Urinary bladder (tissue), 4 donors: Measurements from ENCODE around the gene SPAAR. TPM values are rescaled to one million over a fixed set of nuclear protein-coding genes. Genes with fewer than 3 reads are reported as not detected.

ENCODE experiments used
- DNase-seq: peaks from one replicate; pipeline ENCODE4 v3.0.0-alpha.2; 2015; ENCODE audit errors: extremely low spot score
- H3K27ac ChIP-seq: one replicate; pipeline ENCODE4 v1.5.1; 2013; ENCODE audit warnings: low read depth, mild to moderate bottlenecking, moderate library complexity
- H3K36me3 ChIP-seq: one replicate; pipeline ENCODE4 v1.6.1; 2013; ENCODE audit warnings: mild to moderate bottlenecking, moderate library complexity; ENCODE audit not compliant: insufficient read depth
- H3K4me1 ChIP-seq: one replicate; pipeline ENCODE4 v1.6.1; 2013; ENCODE audit warnings: mild to moderate bottlenecking, moderate library complexity; ENCODE audit not compliant: insufficient read depth
- H3K4me3 ChIP-seq: one replicate; pipeline ENCODE4 v1.5.1; 2013; ENCODE audit warnings: low read depth, low read length
- WGBS: extraction: QIAGEN DNeasy Blood & Tissue Kit; methylation state at CpG from one replicate; pipeline ENCODE4 v1.1.7; 2013; 5-methylcytosine and 5-hydroxymethylcytosine counted together
- polyA plus RNA-seq: library from polyadenylated mRNA; stranded (reverse); fragments of 200-250 nt; gene quantifications from one replicate; pipeline ENCODE4 v1.2.3, GENCODE V29; 2013
- total RNA-seq: library from RNA; depleted of rRNA; stranded (reverse); fragments of >200 nt; gene quantifications from one replicate; pipeline ENCODE4 v1.2.3, GENCODE V29; 2014
- donor health status: healthy with polysubstance abuse.
- donor health status: healthy.

The SPAAR gene
- total and polyA plus RNA-seq, 2 donors, result 1.4 TPM; not detected in 1

GRCh38 chr9:35956651-35957050 lies 47.4 kb downstream of the SPAAR start:
- Histone ChIP-seq H3K4me3 (no peak overlapping the region), H3K27ac (no peak overlapping the region), H3K36me3 (no peaks in the 10 kb centered on the region), H3K4me1 (no peaks in the 10 kb centered on the region)
- WGBS, result 72% methylated on average over 5 of the region's 5 CpGs
- no peak for DNase-seq

- H3K4me3 ChIP-seq, result no peak within 1 kb of the TSS
- H3K4me1 ChIP-seq, result no peaks in the 10 kb centered on the region
- H3K27ac ChIP-seq, result no peak within 1 kb of the TSS
- WGBS, result 85% methylated on average over 5 of the region's 5 CpGs
- no peak for DNase-seq
- no peaks in the 10 kb centered on the region for H3K36me3 ChIP-seq
These were observed 49.0 kb downstream of the SPAAR start, which contains the start of gene OR2S2 for GRCh38 chr9:35958104-35958837. TSS of gene OR2S2 (minus strand) at chr9:35958154. CDS start at chr9:35958098, 56 bp downstream.

- no peaks in the 10 kb centered on the region for H3K36me3 ChIP-seq
- H3K4me3 ChIP-seq, result no peak overlapping the region
- no peak for DNase-seq
- H3K27ac ChIP-seq, result no peak overlapping the region
- H3K4me1 ChIP-seq, result no peaks in the 10 kb centered on the region
- WGBS, result 72% methylated on average over 3 of the region's 3 CpGs
These were observed 50.9 kb downstream of the SPAAR start for GRCh38 chr9:35960039-35960655.

Other genes with a start within 250 kb of the SPAAR start
- gene ARHGEF39, start 244.3 kb upstream of the SPAAR start, total RNA-seq, result 4.7 TPM
- gene ARHGEF39, start 244.3 kb upstream of the SPAAR start, polyA plus RNA-seq, result 1.1 TPM
- 0.37 TPM for gene CA9, start 235.6 kb upstream of the SPAAR start, total RNA-seq
- gene CA9, start 235.6 kb upstream of the SPAAR start, polyA plus RNA-seq, result 1.8 TPM
- 907 TPM for gene TPM2, start 219.6 kb upstream of the SPAAR start, total RNA-seq
- 7,869 TPM for gene TPM2, start 219.6 kb upstream of the SPAAR start, polyA plus RNA-seq
- gene TLN1, start 177.3 kb upstream of the SPAAR start, total RNA-seq, result 154 TPM
- 533 TPM for gene TLN1, start 177.3 kb upstream of the SPAAR start, polyA plus RNA-seq
- gene CREB3, start 176.8 kb upstream of the SPAAR start, total RNA-seq, result 28.2 TPM
- gene CREB3, start 176.8 kb upstream of the SPAAR start, polyA plus RNA-seq, result 50.0 TPM
- gene GBA2, start 160.3 kb upstream of the SPAAR start, total RNA-seq, result 36.0 TPM
- gene GBA2, start 160.3 kb upstream of the SPAAR start, polyA plus RNA-seq, result 51.4 TPM
- 12.1 TPM for gene RGP1, start 160.2 kb upstream of the SPAAR start, total RNA-seq
- gene RGP1, start 160.2 kb upstream of the SPAAR start, polyA plus RNA-seq, result 16.7 TPM
- 0.53 TPM for gene MSMP, start 155.2 kb upstream of the SPAAR start, total RNA-seq
- gene MSMP, start 155.2 kb upstream of the SPAAR start, polyA plus RNA-seq, result 0.42 TPM
- 23.1 TPM for gene NPR2, start 117.9 kb upstream of the SPAAR start, total RNA-seq
- gene NPR2, start 117.9 kb upstream of the SPAAR start, polyA plus RNA-seq, result 30.6 TPM
- gene SPAG8, start 97.2 kb upstream of the SPAAR start, total RNA-seq, result 1.9 TPM
- 1.9 TPM for gene SPAG8, start 97.2 kb upstream of the SPAAR start, polyA plus RNA-seq
- gene HINT2, start 94.4 kb upstream of the SPAAR start, total RNA-seq, result 12.8 TPM
- gene HINT2, start 94.4 kb upstream of the SPAAR start, polyA plus RNA-seq, result 53.8 TPM
- gene FAM221B, start 80.8 kb upstream of the SPAAR start, total RNA-seq, result 0.21 TPM
- gene FAM221B, start 80.8 kb upstream of the SPAAR start, polyA plus RNA-seq, result not detected
- 4.8 TPM for gene TMEM8B, start 80.3 kb upstream of the SPAAR start, total RNA-seq
- gene TMEM8B, start 80.3 kb upstream of the SPAAR start, polyA plus RNA-seq, result 23.8 TPM
- gene OR13J1, start 39.1 kb upstream of the SPAAR start, total RNA-seq, result not detected
- gene OR13J1, start 39.1 kb upstream of the SPAAR start, polyA plus RNA-seq, result not detected
- gene HRCT1, start 3.3 kb upstream of the SPAAR start, total RNA-seq, result 0.42 TPM
- 15.8 TPM for gene HRCT1, start 3.3 kb upstream of the SPAAR start, polyA plus RNA-seq
- not detected for gene OR2S2, start 48.7 kb downstream of the SPAAR start, total RNA-seq
- not detected for gene OR2S2, start 48.7 kb downstream of the SPAAR start, polyA plus RNA-seq
- 31.2 TPM for gene RECK, start 127.4 kb downstream of the SPAAR start, total RNA-seq
- gene RECK, start 127.4 kb downstream of the SPAAR start, polyA plus RNA-seq, result 17.1 TPM
- 54.9 TPM for gene GLIPR2, start 227.2 kb downstream of the SPAAR start, total RNA-seq
- gene GLIPR2, start 227.2 kb downstream of the SPAAR start, polyA plus RNA-seq, result 74.7 TPM